Neutrophil (primary cell): ENCODE measurements around the gene RPH3AL.

Source experiments
- H3K27ac ChIP-seq: fragments of 200-600 bp; sonication (generic); 2 replicates; pipeline ENCODE4 v1.5.1; 2016; ENCODE audit warnings: mild to moderate bottlenecking, moderate library complexity
- H3K27me3 ChIP-seq: fragments of 200-600 bp; sonication (generic); 2 replicates; pipeline ENCODE4 v1.6.0; 2016; ENCODE audit warnings: mild to moderate bottlenecking
- H3K36me3 ChIP-seq: fragments of 200-600 bp; sonication (generic); 2 replicates; pipeline ENCODE4 v1.5.1; 2017
- H3K4me1 ChIP-seq, 2 experiments: fragments of 200-600 bp in 1 of 2; sonication (generic) in 1 of 2; 1 replicate in 1 of 2; 2 replicates in 1 of 2; pipeline versions ENCODE4 v1.5.1 to v1.6.1; 2013 to 2016; ENCODE audit warnings: low read depth in 1 of 2, low read length in 1 of 2, mild to moderate bottlenecking in 1 of 2, moderate library complexity in 1 of 2; ENCODE audit not compliant: control insufficient read depth in 1 of 2, insufficient read depth in 1 of 2
- H3K4me3 ChIP-seq, 2 experiments: fragments of 200-600 bp in 1 of 2; sonication (generic) in 1 of 2; 1 replicate in 1 of 2; 2 replicates in 1 of 2; pipeline ENCODE4 v1.5.1; 2013 to 2016; ENCODE audit warnings: low read depth in 1 of 2, low read length in 1 of 2, mild to moderate bottlenecking in 1 of 2, moderate library complexity in 1 of 2
- H3K9me3 ChIP-seq: fragments of 200-600 bp; sonication (generic); 2 replicates; pipeline ENCODE4 v1.5.1; 2016
- TF ChIP-seq, protein P1 (sequence below): fragments of 200-600 bp; sonication (generic); IDR thresholded peaks from 2 replicates; pipeline ENCODE4 v1.5.1; 2016; ENCODE audit warnings: antibody characterized with exemption

RPH3AL gene

DNA sequence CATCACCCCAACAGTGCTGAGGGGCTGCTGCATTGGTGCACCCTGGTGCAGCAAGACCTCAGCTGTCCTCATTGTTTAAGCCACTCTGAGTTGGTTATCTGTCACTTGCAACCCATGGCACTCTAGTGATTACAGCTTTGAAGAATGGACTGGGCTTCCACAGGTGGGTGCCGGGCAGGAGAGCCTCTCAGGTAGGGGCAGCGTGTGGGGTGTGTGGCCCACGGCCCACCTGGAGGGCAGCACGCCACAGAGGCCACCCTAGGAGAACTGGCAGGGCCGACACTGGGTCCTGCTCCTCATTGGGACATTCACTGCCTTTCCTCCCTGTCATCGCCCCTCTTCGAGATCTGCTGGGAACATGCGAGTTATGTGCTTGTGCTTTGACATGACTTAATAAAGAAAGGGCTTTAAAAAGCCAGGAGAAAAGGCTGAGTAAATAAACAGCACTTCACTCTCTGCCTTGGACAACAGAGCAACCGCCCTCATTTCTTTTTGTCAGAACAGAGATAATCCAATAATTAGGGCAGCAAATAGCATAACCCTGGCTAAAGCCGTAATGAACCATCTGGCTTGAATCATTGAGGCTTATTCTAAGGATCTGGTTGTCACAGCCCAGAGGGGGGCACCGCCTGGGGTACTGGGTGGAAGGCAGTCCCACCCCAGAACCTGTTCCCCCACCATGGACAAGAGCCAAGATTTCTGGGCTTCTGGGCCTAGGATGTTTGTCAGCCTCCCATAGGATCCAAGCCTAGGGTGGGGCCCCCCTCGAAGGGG lies 174.1 kb downstream of the RPH3AL start:
- Histone ChIP-seq H3K36me3 (no peaks in the 10 kb centered on the region), H3K4me1 (peaks cover 36 to 37% of the 10 kb centered on the region in 2 experiments), H3K9me3 (no peaks in the 10 kb centered on the region), H3K27ac (no peak overlapping the region), H3K27me3 (peaks cover 46% of the 10 kb centered on the region), H3K4me3 (no peak overlapping the region)
- TF ChIP-seq, protein P1, sequence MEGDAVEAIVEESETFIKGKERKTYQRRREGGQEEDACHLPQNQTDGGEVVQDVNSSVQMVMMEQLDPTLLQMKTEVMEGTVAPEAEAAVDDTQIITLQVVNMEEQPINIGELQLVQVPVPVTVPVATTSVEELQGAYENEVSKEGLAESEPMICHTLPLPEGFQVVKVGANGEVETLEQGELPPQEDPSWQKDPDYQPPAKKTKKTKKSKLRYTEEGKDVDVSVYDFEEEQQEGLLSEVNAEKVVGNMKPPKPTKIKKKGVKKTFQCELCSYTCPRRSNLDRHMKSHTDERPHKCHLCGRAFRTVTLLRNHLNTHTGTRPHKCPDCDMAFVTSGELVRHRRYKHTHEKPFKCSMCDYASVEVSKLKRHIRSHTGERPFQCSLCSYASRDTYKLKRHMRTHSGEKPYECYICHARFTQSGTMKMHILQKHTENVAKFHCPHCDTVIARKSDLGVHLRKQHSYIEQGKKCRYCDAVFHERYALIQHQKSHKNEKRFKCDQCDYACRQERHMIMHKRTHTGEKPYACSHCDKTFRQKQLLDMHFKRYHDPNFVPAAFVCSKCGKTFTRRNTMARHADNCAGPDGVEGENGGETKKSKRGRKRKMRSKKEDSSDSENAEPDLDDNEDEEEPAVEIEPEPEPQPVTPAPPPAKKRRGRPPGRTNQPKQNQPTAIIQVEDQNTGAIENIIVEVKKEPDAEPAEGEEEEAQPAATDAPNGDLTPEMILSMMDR, result no peak

DNA sequence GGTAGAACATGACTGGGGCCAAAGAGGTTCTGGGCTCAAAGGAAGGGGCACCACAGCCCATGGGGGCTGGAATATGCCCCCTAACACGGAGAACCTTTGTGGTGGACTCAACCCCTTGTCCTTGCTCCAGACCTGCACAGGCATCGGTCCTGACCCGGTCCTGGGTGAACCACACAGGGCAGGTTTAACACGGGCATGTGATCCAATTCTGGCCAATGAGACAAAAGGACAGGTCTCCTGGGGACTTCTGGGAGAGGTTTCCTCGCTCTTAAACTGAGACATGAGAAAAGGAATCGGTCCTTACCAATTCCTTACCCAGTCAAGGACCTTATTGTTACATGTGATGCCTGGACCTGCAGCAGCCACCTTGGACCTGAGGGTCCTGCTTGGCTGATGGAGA lies 174.8 kb downstream of the RPH3AL start:
- TF ChIP-seq, protein P1, result no peak
- H3K27me3 ChIP-seq, result peaks cover 46% of the 10 kb centered on the region

DNA sequence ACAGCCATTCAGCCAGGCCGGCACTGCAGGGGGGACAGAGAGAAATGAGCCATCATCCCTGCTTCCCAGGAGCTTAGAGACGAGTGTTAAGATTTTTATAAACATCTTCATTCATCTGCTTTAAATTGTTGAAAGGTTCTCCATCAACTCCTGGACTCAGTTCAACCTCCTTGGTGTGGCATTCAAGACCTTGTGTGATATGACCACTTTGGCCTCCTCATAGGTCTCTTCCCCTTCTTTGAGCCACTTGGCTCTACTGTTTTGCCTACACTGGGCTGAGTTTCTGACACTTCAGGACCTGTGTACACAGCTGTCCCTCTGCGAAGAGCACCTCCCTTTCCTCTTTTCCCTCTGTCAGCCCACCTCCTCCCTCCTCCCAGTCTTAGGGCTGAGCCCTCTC lies 175.5 kb downstream of the RPH3AL start:
- Histone ChIP-seq H3K4me1 (peaks cover 23 to 24% of the 10 kb centered on the region in 2 experiments), H3K9me3 (no peaks in the 10 kb centered on the region), H3K36me3 (no peaks in the 10 kb centered on the region), H3K4me3 (no peak overlapping the region), H3K27me3 (peaks cover 41% of the 10 kb centered on the region), H3K27ac (no peak overlapping the region)
- TF ChIP-seq, protein P1, result no peak

More for the DNA sequence above, 174.8 kb downstream of the RPH3AL start:
- Histone ChIP-seq H3K9me3 (no peaks in the 10 kb centered on the region), H3K4me3 (no peak overlapping the region), H3K36me3 (no peaks in the 10 kb centered on the region), H3K27ac (no peak overlapping the region), H3K4me1 (peaks cover 29 to 30% of the 10 kb centered on the region in 2 experiments)

DNA sequence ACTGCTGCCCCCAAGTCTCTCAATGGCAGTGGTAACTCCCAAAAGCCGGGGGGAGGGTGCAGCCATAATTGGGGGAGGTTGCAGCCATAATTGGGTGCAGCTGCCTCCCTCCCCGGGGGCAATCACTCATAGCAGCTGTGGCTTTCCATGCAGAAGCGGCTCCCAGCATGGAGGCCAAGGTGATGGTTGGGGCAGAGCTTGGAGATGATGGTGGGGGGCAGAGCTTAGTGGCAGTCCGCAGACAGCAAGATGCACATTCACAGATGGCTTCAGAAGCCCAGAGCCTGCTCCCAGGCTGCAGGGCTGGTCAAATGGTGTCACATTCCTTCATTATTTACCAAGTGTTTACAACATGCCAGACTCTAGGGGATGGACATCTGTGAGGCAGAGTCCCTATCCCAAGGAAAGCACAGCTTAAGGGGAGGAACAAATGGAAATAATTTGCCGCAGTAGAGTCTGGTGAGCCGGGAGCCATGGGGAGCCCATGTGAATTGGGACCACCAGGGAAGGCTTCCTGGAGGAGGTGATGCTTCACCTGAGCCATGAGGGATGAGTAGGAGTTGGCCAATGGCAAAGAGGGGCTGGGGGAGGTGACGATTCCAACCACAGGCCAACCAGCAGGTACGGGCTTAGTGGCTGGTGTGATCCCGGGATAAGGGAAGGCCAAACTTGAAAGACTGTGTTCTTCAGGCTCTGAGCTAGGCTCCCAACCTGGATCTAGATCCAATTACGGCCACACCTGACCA lies 179.3 kb downstream of the RPH3AL start:
- TF ChIP-seq, protein P1, result no peak
- Histone ChIP-seq H3K4me3 (no peak overlapping the region), H3K27ac (no peak overlapping the region), H3K4me1 (no peaks in the 10 kb centered on the region), H3K36me3 (no peaks in the 10 kb centered on the region), H3K9me3 (no peaks in the 10 kb centered on the region), H3K27me3 (peaks cover 6% of the 10 kb centered on the region)

DNA sequence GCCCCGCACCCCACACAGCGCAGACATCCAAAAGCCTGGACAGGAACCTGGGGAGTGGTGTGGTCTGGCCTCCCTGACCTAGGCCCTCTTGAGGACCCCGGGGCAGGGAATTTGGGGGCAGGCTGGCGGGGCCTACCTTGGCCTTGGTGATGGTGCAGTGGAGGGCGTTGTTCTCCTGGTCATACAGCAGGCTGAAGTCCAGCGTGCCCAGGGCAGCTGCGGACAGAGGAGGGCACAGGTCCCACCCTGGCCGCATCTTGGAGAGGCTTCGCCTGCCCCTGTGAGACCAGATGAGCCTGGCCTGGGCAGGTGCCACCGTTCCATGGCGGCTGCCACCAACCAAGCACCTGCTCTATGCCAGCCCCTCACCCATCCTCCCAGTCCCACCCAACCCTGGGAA lies 180.2 kb downstream of the RPH3AL start:
- Histone ChIP-seq H3K4me1 (no peaks in the 10 kb centered on the region), H3K27me3 (no peaks in the 10 kb centered on the region), H3K36me3 (no peaks in the 10 kb centered on the region), H3K4me3 (no peak overlapping the region), H3K27ac (no peak overlapping the region), H3K9me3 (no peaks in the 10 kb centered on the region)
- TF ChIP-seq, protein P1, result no peak
